Adrenal gland (tissue), 12 donors: Measurements from ENCODE around the gene TMEM37. TPM values are rescaled to one million over a fixed set of nuclear protein-coding genes. Genes with fewer than 3 reads are reported as not detected.

Source experiments
- DNase-seq, 7 donors: peaks; one replicate each; pipeline ENCODE4 v3.0.0-alpha.2; 2019 to 2020
- H3K27ac ChIP-seq, 5 donors: fragments of 200-600 bp; sonication (generic) in 4 of 5; 1 replicate in 3 of 5; 2 replicates in 2 of 5; pipeline versions ENCODE4 v1.5.1 to v1.8.0; 2016 to 2020; ENCODE audit warnings: mild to moderate bottlenecking in 1 of 5
- H3K27me3 ChIP-seq: fragments of 200-600 bp; 2 replicates; pipeline ENCODE4 v1.8.0; 2021
- H3K36me3 ChIP-seq, 2 donors: fragments of 200-600 bp; replicated peaks in 1 of 2; 1 replicate in 1 of 2; 2 replicates in 1 of 2; pipeline versions ENCODE4 v1.5.1 to v1.8.0; 2018 to 2022
- H3K4me1 ChIP-seq, 2 donors: fragments of 200-600 bp; replicated peaks in 1 of 2; 1 replicate in 1 of 2; 2 replicates in 1 of 2; pipeline versions ENCODE4 v1.5.1 to v1.8.0; 2018 to 2021
- H3K4me3 ChIP-seq, 4 donors: fragments of 200-600 bp; sonication (generic) in 3 of 4; one replicate each; pipeline ENCODE4 v1.5.1; 2016 to 2018
- H3K9me3 ChIP-seq, 3 donors: fragments of 200-600 bp; sonication (generic) in 1 of 3; replicated peaks in 1 of 3; 1 replicate in 2 of 3; 2 replicates in 1 of 3; pipeline versions ENCODE4 v1.5.1 to v1.8.0; 2016 to 2021
- POLR2A ChIP-seq, 2 donors: fragments of 450-650 bp; IDR thresholded peaks; one replicate each; pipeline ENCODE4 v1.6.1; 2017; ENCODE audit warnings: antibody characterized with exemption in 2 of 2, mild to moderate bottlenecking in 2 of 2, moderate library complexity in 1 of 2
- WGBS, 4 donors: extraction: QIAGEN DNeasy Blood & Tissue Kit in 2 of 4; methylation state at CpG; one replicate each; pipeline versions ENCODE4 v1.1.5 to v1.1.7; 2013 to 2017; 5-methylcytosine and 5-hydroxymethylcytosine counted together
- intact Hi-C, 2 donors: fragments of 100-400 bp; cut with DNase I; formaldehyde crosslinking; loops; one replicate each; pipeline versions ENCODE4 v1.14.1 to v1.15.0; 2022 to 2023
- polyA plus RNA-seq, 3 donors: library from polyadenylated mRNA; stranded (reverse); fragments of 200-250 nt in 2 of 3; fragments of 350-450 nt in 1 of 3; fragmentation: Illumina TruSeq in 1 of 3; extraction: RNeasy Lipid Tissue Mini Kit (QIAGEN cat#74804) in 1 of 3; gene quantifications; one replicate each; pipeline ENCODE4 v1.2.3, GENCODE V29; 2013 to 2014
- total RNA-seq, 9 donors: library from RNA; depleted of rRNA in 4 of 9; stranded (reverse); fragments of >200 nt in 4 of 9; fragments of 120-200 nt in 1 of 9; fragmentation: NEBNext Ultra II Directional in 1 of 9; extraction: Animal tissue kit (Norgen Biotek cat#: 25700) in 1 of 9; gene quantifications; one replicate each; pipeline versions ENCODE4 v1.1.0 to v1.2.4, GENCODE V29; 2013 to 2023
- TF ChIP-seq, protein P1 (sequence below), 6 experiments: fragments of 450-650 bp in 4 of 6; fragments of 200-600 bp in 2 of 6; sonication (generic) in 1 of 6; IDR thresholded peaks; 1 replicate in 5 of 6; 2 replicates in 1 of 6; pipeline versions ENCODE4 v1.5.1 to v1.8.0; 2016 to 2021; ENCODE audit warnings: antibody characterized with exemption in 6 of 6, mild to moderate bottlenecking in 2 of 6, moderate library complexity in 1 of 6
- donor health status: healthy with polysubstance abuse.
- donor health status: Bipolar disorder and iron deficiency.
- donor health status: DM: yes; HTN: yes; CAD: no.
- donor health status: DM: no; HTN: no; CAD: no.
- donor health status: DM: no; HTN: no; CAD: no.
- donor health status: DM: yes; HTN: yes; CAD: no.

The TMEM37 gene
- total and polyA plus RNA-seq, 12 donors: 5.5 to 31.8 (median 14.7) TPM

DNA sequence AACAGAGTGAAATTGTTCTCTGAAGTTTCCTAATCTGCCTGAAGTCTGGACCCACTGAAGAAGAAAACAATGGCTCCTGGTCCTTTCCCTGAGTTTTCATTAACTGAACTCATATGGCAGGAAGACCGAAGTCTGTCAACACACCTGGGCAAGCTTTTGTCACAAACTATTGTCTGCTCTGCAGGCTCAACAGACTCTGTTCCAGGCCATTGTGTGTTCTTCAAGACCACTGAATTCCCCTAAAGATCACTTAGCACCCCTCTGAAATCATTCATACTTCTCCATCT lies 6.6 kb upstream of the TMEM37 start:
- peaks cover 19 to 42% of the 10 kb centered on the region in 2 donors for H3K4me1 ChIP-seq
- H3K4me3 ChIP-seq: no peak overlapping the region
- H3K27ac ChIP-seq: no peak overlapping the region
- 95 to 100% (median 100%) methylated on average over 1 of the region's 1 CpG for WGBS, 4 donors
- TF ChIP-seq, protein P1, sequence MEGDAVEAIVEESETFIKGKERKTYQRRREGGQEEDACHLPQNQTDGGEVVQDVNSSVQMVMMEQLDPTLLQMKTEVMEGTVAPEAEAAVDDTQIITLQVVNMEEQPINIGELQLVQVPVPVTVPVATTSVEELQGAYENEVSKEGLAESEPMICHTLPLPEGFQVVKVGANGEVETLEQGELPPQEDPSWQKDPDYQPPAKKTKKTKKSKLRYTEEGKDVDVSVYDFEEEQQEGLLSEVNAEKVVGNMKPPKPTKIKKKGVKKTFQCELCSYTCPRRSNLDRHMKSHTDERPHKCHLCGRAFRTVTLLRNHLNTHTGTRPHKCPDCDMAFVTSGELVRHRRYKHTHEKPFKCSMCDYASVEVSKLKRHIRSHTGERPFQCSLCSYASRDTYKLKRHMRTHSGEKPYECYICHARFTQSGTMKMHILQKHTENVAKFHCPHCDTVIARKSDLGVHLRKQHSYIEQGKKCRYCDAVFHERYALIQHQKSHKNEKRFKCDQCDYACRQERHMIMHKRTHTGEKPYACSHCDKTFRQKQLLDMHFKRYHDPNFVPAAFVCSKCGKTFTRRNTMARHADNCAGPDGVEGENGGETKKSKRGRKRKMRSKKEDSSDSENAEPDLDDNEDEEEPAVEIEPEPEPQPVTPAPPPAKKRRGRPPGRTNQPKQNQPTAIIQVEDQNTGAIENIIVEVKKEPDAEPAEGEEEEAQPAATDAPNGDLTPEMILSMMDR (IDR thresholded peaks at IDR 0.05): no peak
- no peak for TF ChIP-seq POLR2A (IDR thresholded peaks at IDR 0.05)
- peak in 1 of 7 donors; percentile 38 for DNase-seq
- intact Hi-C loops: no loop called here
- H3K36me3 ChIP-seq: no peaks in the 10 kb centered on the region
- no peaks in the 10 kb centered on the region for H3K27me3 ChIP-seq
- H3K9me3 ChIP-seq: no peaks in the 10 kb centered on the region

DNA sequence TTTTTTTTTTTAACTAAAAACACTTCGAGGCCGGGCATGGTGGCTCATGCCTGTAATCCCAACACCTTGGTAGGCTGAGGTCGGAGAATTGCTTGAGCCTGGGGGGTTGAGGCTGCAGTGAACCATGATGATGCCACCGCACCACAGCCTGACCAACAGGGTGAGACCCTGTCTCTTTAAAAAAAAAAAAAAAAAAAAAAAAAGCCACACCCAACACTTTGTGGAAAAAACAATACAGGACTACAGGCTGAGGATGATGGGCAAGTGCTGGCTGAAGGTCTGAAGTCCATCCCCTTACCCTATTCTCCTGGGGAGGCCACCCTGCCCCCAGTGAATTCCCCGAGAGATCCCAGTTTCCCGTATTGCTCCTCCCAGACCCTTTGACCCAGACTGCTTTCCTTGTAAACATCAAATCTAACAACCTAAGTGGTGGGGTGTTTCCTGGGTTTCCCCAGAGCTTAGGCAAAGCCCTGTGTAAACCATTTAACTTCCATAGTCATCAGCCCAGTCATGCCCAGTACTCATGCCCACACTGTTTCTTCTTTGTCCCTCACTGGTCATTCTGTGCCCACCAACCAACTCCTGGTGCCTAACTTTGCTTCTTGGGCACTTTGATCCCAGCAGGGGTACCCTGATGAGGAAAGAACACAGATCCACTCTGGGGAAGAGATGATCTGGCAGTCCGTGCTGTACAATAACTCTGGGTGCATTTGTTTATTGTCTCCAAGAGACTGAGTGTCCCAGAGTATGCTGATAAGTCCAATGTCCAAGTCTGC lies 5.8 kb upstream of the TMEM37 start:
- Histone ChIP-seq H3K9me3 (no peaks in the 10 kb centered on the region), H3K36me3 (no peaks in the 10 kb centered on the region), H3K4me1 (peaks cover 19 to 49% of the 10 kb centered on the region in 2 donors), H3K27me3 (no peaks in the 10 kb centered on the region), H3K4me3 (no peak overlapping the region), H3K27ac (peak overlapping the region in 1 of 5 donors; percentile 18)
- DNase-seq: peak in 1 of 7 donors; percentile 35
- intact Hi-C loops: no loop called here
- TF ChIP-seq, protein P1 (IDR thresholded peaks at IDR 0.05): no peak
- no peak for TF ChIP-seq POLR2A (IDR thresholded peaks at IDR 0.05)
- 81 to 91% (median 88%) methylated on average over 7 of the region's 7 CpGs for WGBS, 4 donors

DNA sequence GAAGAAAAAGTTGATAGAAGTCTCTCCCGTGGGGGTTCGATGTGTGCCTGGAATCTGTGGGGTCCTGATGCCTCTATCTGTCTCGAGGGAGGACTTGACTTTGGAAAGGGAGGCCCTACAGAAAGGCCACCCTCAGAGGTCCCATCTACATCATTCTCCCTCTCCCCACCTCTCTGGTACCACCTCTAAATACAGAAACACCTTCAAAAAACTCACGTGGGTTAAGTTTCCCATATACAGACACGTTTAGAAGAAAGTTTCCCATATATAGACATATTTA lies 5.3 kb upstream of the TMEM37 start:
- peak overlapping the region in 2 of 5 donors; percentile 18 to 22 for H3K27ac ChIP-seq
- intact Hi-C loops: no loop called here
- DNase-seq: no peak
- H3K4me3 ChIP-seq: no peak overlapping the region
- H3K4me1 ChIP-seq: peaks cover 19 to 54% of the 10 kb centered on the region in 2 donors
- WGBS, 4 donors: 66 to 84% (median 69%) methylated on average over 5 of the region's 5 CpGs
- H3K36me3 ChIP-seq: no peaks in the 10 kb centered on the region
- H3K9me3 ChIP-seq: no peaks in the 10 kb centered on the region
- TF ChIP-seq, protein P1 (IDR thresholded peaks at IDR 0.05): no peak
- no peak for TF ChIP-seq POLR2A (IDR thresholded peaks at IDR 0.05)
- no peaks in the 10 kb centered on the region for H3K27me3 ChIP-seq

DNA sequence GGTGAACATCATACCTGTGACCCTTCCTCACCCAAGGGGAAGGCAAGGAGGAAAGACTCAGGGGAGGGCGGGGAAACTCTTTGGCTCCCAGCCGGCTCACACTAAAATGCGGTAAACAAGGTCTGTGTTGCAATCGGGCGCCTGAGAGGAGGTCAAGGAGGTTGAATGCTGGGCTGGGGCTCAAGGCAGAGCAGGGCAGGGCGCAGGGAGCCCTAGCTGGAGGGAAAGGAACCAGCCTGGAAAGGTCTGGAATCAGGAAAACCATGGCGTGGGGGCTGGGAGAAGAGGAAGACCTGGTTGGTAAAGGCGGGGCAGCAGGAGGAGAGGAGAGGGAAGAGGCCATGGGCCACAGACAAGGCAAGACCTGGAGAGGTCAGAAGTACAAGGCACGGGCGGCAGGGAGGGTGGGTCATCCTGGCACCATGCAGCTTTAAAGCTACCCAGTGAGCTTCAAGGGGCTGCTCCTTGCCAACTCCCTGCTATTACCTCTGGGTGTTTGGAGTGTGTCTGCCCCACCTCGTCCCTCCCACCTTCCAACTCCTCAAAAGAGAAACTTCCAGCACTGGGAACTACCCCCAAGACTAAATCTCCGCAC lies 4.8 kb upstream of the TMEM37 start:
- intact Hi-C loops: no loop called here
- 38 to 42% (median 39%) methylated on average over 11 to 12 of the region's 12 CpGs for WGBS, 4 donors
- H3K27ac ChIP-seq: peak overlapping the region in 3 of 5 donors; percentile 18 to 45 (median 41)
- peaks cover 20 to 57% of the 10 kb centered on the region in 2 donors for H3K4me1 ChIP-seq
- TF ChIP-seq, protein P1 (IDR thresholded peaks at IDR 0.05): no peak
- no peak for TF ChIP-seq POLR2A (IDR thresholded peaks at IDR 0.05)
- H3K36me3 ChIP-seq: no peaks in the 10 kb centered on the region
- H3K9me3 ChIP-seq: no peaks in the 10 kb centered on the region
- DNase-seq: peak; percentile 74 to 89 (median 86)
- H3K4me3 ChIP-seq: no peak overlapping the region
- H3K27me3 ChIP-seq: no peaks in the 10 kb centered on the region
